IMR-90 (cell line): ENCODE measurements around the gene MUC20. TPM values are rescaled to one million over a fixed set of nuclear protein-coding genes. Genes with fewer than 3 reads are reported as not detected.

Experiments
- ATAC-seq: fragments of 200-7000 bp; cut with Tn5 transposase; 2 replicates; pipeline ENCODE4 v1.9.1; 2020; ENCODE audit warnings: low read depth, mild to moderate bottlenecking, moderate library complexity
- BruUV-seq: library from RNA; stranded (reverse); fragments of 400-500 nt; replicated peaks from 2 replicates; lab custom pipeline; 2021; lab: Mats Ljungman, UMichigan
- CTCF ChIA-PET: fragments of 300-600 bp; formaldehyde crosslinking; extraction: SDS; loops from one replicate; lab custom pipeline; 2021; ENCODE audit warnings: antibody characterized with exemption; lab: Yijun Ruan, JAX
- POLR2A ChIA-PET: fragments of 300-600 bp; sonication (Branson Sonifier 250); formaldehyde crosslinking; loops from one replicate; lab custom pipeline; 2022; ENCODE audit warnings: antibody characterized with exemption; ENCODE audit not compliant: unreplicated experiment; lab: Charles Lee
- DNase-seq: peaks from one replicate; pipeline ENCODE4 v3.0.0; 2013
- H2AFZ ChIP-seq: replicated peaks from 2 replicates; pipeline ENCODE3; 2013; ENCODE audit warnings: low read length, mild to moderate bottlenecking; ENCODE audit not compliant: poor library complexity
- H2AK5ac ChIP-seq: 2 replicates; pipeline ENCODE4 v1.6.1; 2013; ENCODE audit warnings: low read depth, low read length, inconsistent platforms
- H2AK9ac ChIP-seq: replicated peaks from 2 replicates; pipeline ENCODE3; 2013; ENCODE audit warnings: mild to moderate bottlenecking, low read depth, low read length, moderate library complexity; ENCODE audit not compliant: poor library complexity
- H2BK120ac ChIP-seq: 2 replicates; pipeline ENCODE4 v1.6.1; 2013; ENCODE audit warnings: low read depth, low read length, inconsistent platforms
- H2BK15ac ChIP-seq: 3 replicates; pipeline ENCODE4 v1.6.1; 2013; ENCODE audit warnings: low read depth, low read length, inconsistent platforms
- H2BK20ac ChIP-seq: 2 replicates; pipeline ENCODE4 v1.6.1; 2013; ENCODE audit warnings: low read depth, mild to moderate bottlenecking, inconsistent platforms, low read length, moderate library complexity
- H2BK5ac ChIP-seq: 2 replicates; pipeline ENCODE4 v1.6.1; 2013; ENCODE audit warnings: mild to moderate bottlenecking, low read depth, low read length, inconsistent platforms; ENCODE audit not compliant: poor library complexity, severe bottlenecking
- H3K14ac ChIP-seq: replicated peaks from 2 replicates; pipeline ENCODE4 v1.6.1; 2013; ENCODE audit warnings: low read depth, low read length, inconsistent platforms
- H3K18ac ChIP-seq: 2 replicates; pipeline ENCODE4 v1.6.1; 2013; ENCODE audit warnings: low read depth, low read length, control low read depth
- H3K23ac ChIP-seq: 2 replicates; pipeline ENCODE4 v1.6.1; 2013; ENCODE audit warnings: low read depth, low read length, inconsistent platforms
- H3K27ac ChIP-seq: 2 replicates; pipeline ENCODE4 v1.5.1; 2013; ENCODE audit warnings: mild to moderate bottlenecking, control low read depth, low read length; ENCODE audit not compliant: insufficient read depth
- H3K27me3 ChIP-seq: 2 replicates; pipeline ENCODE4 v1.6.1; 2013; ENCODE audit warnings: low read length; ENCODE audit not compliant: control insufficient read depth, insufficient read depth
- H3K36me3 ChIP-seq: 2 replicates; pipeline ENCODE4 v1.6.1; 2013; ENCODE audit warnings: low read length, mixed read lengths; ENCODE audit not compliant: control insufficient read depth, insufficient read depth
- H3K4ac ChIP-seq: 2 replicates; pipeline ENCODE4 v1.6.1; 2013; ENCODE audit warnings: low read depth, low read length, inconsistent platforms
- H3K4me1 ChIP-seq: 2 replicates; pipeline ENCODE4 v1.6.1; 2013; ENCODE audit warnings: low read length, mixed read lengths; ENCODE audit not compliant: control insufficient read depth, insufficient read depth
- H3K4me2 ChIP-seq: 2 replicates; pipeline ENCODE4 v1.6.1; 2013; ENCODE audit warnings: low read depth, mild to moderate bottlenecking, control low read depth, low read length, moderate library complexity
- H3K4me3 ChIP-seq: 2 replicates; pipeline ENCODE4 v1.5.1; 2013; ENCODE audit warnings: low read depth, mild to moderate bottlenecking, control low read depth, low read length, moderate library complexity; ENCODE audit not compliant: insufficient read depth
- H3K56ac ChIP-seq: 2 replicates; pipeline ENCODE4 v1.6.1; 2013; ENCODE audit warnings: low read length, inconsistent platforms; ENCODE audit not compliant: insufficient read depth; ENCODE audit errors: extremely low read depth
- H3K79me1 ChIP-seq, 2 experiments: 2 replicates each; pipeline ENCODE4 v1.6.1; 2013; ENCODE audit warnings: low read length in 2 of 2, inconsistent platforms in 1 of 2, low read depth in 1 of 2
- H3K9ac ChIP-seq: 2 replicates; pipeline ENCODE4 v1.6.1; 2013; ENCODE audit warnings: low read depth, low read length, control low read depth
- H3K9me1 ChIP-seq: 2 replicates; pipeline ENCODE4 v1.6.1; 2013; ENCODE audit warnings: low read length, inconsistent platforms; ENCODE audit not compliant: insufficient read depth
- H3K9me3 ChIP-seq: 2 replicates; pipeline ENCODE4 v1.6.1; 2013; ENCODE audit warnings: low read length; ENCODE audit not compliant: control insufficient read depth, insufficient read depth
- H4K20me1 ChIP-seq: 2 replicates; pipeline ENCODE4 v1.6.1; 2013; ENCODE audit warnings: low read length, inconsistent platforms; ENCODE audit not compliant: insufficient read depth
- H4K5ac ChIP-seq: 2 replicates; pipeline ENCODE4 v1.6.1; 2013; ENCODE audit warnings: mild to moderate bottlenecking, low read depth, low read length, control low read depth
- H4K8ac ChIP-seq, 2 experiments: 2 replicates each; pipeline ENCODE4 v1.6.1; 2013; ENCODE audit warnings: low read depth in 2 of 2, low read length in 2 of 2, control low read depth in 1 of 2, inconsistent platforms in 1 of 2
- H4K91ac ChIP-seq: 2 replicates; pipeline ENCODE4 v1.6.1; 2013; ENCODE audit warnings: low read depth, low read length, inconsistent platforms; ENCODE audit not compliant: insufficient read depth
- ELK1 ChIP-seq: fragments of 150-350 bp; IDR thresholded peaks from 2 replicates; pipeline ENCODE4 v1.6.1; 2016; ENCODE audit warnings: low read depth, mild to moderate bottlenecking, low read length, moderate library complexity, borderline replicate concordance
- RAD21 ChIP-seq: IDR thresholded peaks from 2 replicates; pipeline ENCODE4 v1.6.1; 2012; ENCODE audit warnings: low read length, improper control_type of control experiment
- USF2 ChIP-seq: fragments of 150-350 bp; IDR thresholded peaks from 2 replicates; pipeline ENCODE4 v1.6.1; 2017; ENCODE audit warnings: mild to moderate bottlenecking, antibody characterized with exemption, low read length, low read depth
- WGBS, 2 experiments: methylation state at CpG; one replicate each; pipeline versions ENCODE4 v1.1.5 to v1.1.7; 2013; ENCODE audit warnings: missing lambda C conversion rate in 2 of 2; ENCODE audit not compliant: insufficient read length in 1 of 2; ENCODE audit errors: extremely low coverage in 2 of 2; 5-methylcytosine and 5-hydroxymethylcytosine counted together
- dilution Hi-C: fragments of 300-500 bp; cut with HindIII; formaldehyde crosslinking; loops from one replicate; pipeline ENCODE4 v1.14.3; 2018; ENCODE audit warnings: low sequenced_read_pairs; ENCODE audit not compliant: unreplicated experiment
- in situ Hi-C: fragments of 300-500 bp; cut with MboI; formaldehyde crosslinking; loops from 3 replicates; pipeline ENCODE4 v1.14.3; 2019; ENCODE audit warnings: low sequenced_read_pairs, inconsistent platforms, mixed read lengths
- intact Hi-C: fragments of 100-400 bp; cut with micrococcal nuclease; formaldehyde crosslinking; loops from 2 replicates; pipeline ENCODE4 v1.10.0; 2022
- polyA plus RNA-seq, 3 experiments: library from polyadenylated mRNA; depleted of rRNA; stranded (reverse); fragments of >200 nt; gene quantifications; 2 replicates each; pipeline ENCODE4 v1.2.3, GENCODE V29; 2012; ENCODE audit warnings: low replicate concordance in 1 of 3
- total RNA-seq: library from RNA; depleted of rRNA; stranded (reverse); fragments of >200 nt; gene quantifications from 2 replicates; pipeline ENCODE4 v1.2.3, GENCODE V29; 2012

The MUC20 gene
- total and polyA plus RNA-seq, 2 of the 4 experiments (the other 2 are of a cell fraction) = 0.12 TPM; not detected in 1

GRCh38 chr3:195744437-195744836, 23.7 kb downstream of the MUC20 start:
- no peak overlapping the region for H4K91ac ChIP-seq
- no peaks in the 10 kb centered on the region for H3K4me1 ChIP-seq
- no peak overlapping the region for H2AFZ ChIP-seq
- H3K9me3 ChIP-seq = no peaks in the 10 kb centered on the region
- no peak overlapping the region for H3K18ac ChIP-seq
- H3K36me3 ChIP-seq = no peaks in the 10 kb centered on the region
- ATAC-seq = no peak
- in situ Hi-C loops = no loop called here
- no peak overlapping the region for H3K14ac ChIP-seq
- dilution Hi-C loops = no loop called here
- BruUV-seq = no TSS peak
- TF ChIP-seq USF2 = no peak
- no peak for TF ChIP-seq RAD21
- TF ChIP-seq ELK1 = no peak
- peaks cover 43% of the 10 kb centered on the region for H3K27me3 ChIP-seq
- H4K8ac ChIP-seq = no peak overlapping the region
- 60% methylated on average over 1 of the region's 4 CpGs; no CpG with 5 or more reads in 1 of the 2 experiments for WGBS, 2 experiments
- H3K27ac ChIP-seq = no peak overlapping the region
- no peak overlapping the region for H4K5ac ChIP-seq
- intact Hi-C loops = no loop called here
- no peaks in the 10 kb centered on the region for H3K9me1 ChIP-seq
- no peak overlapping the region for H2BK120ac ChIP-seq
- H3K9ac ChIP-seq = no peak overlapping the region
- H3K79me1 ChIP-seq = no peaks in the 10 kb centered on the region
- no peak overlapping the region for H3K4ac ChIP-seq
- no peak overlapping the region for H2AK9ac ChIP-seq
- H4K20me1 ChIP-seq = no peaks in the 10 kb centered on the region
- no peak overlapping the region for H3K4me3 ChIP-seq
- CTCF ChIA-PET = no interaction called here
- no peak for DNase-seq
- H2AK5ac ChIP-seq = no peak overlapping the region
- POLR2A ChIA-PET = no interaction called here
- no peak overlapping the region for H3K23ac ChIP-seq
- no peak overlapping the region for H2BK15ac ChIP-seq
- H3K56ac ChIP-seq = no peak overlapping the region
- H2BK5ac ChIP-seq = no peak overlapping the region
- H2BK20ac ChIP-seq = no peak overlapping the region
- H3K4me2 ChIP-seq = no peak overlapping the region
